Gastrocnemius medialis (tissue), 4 donors: ENCODE measurements around the gene NR0B2. TPM values are rescaled to one million over a fixed set of nuclear protein-coding genes. Genes with fewer than 3 reads are reported as not detected.

Experiments used
- ATAC-seq, 2 donors: fragments of 150-250 bp; one replicate each; pipeline ENCODE4 v1.9.1; 2016
- DNase-seq, 2 donors: peaks; one replicate each; pipeline ENCODE4 v3.0.0-alpha.2; 2019
- H3K27ac ChIP-seq, 4 donors: fragments of 200-600 bp; sonication (generic); 1 replicate in 1 of 4; 2 replicates in 3 of 4; pipeline ENCODE4 v1.5.1; 2016 to 2018; ENCODE audit warnings: mild to moderate bottlenecking in 2 of 4, moderate library complexity in 1 of 4
- H3K27me3 ChIP-seq, 3 donors: fragments of 200-600 bp; sonication (generic) in 2 of 3; 1 replicate in 1 of 3; 2 replicates in 2 of 3; pipeline versions ENCODE4 v1.5.1 to v1.6.0; 2016 to 2019; ENCODE audit warnings: mild to moderate bottlenecking in 1 of 3, moderate library complexity in 1 of 3
- H3K36me3 ChIP-seq, 2 donors: fragments of 200-600 bp; sonication (generic) in 1 of 2; one replicate each; pipeline ENCODE4 v1.5.1; 2017 to 2018
- H3K4me1 ChIP-seq, 2 donors: fragments of 200-600 bp; sonication (generic) in 1 of 2; one replicate each; pipeline ENCODE4 v1.5.1; 2016 to 2017; ENCODE audit warnings: mild to moderate bottlenecking in 2 of 2
- H3K4me3 ChIP-seq, 4 donors: fragments of 200-600 bp; sonication (generic) in 3 of 4; 1 replicate in 1 of 4; 2 replicates in 3 of 4; pipeline ENCODE4 v1.5.1; 2016 to 2019; ENCODE audit warnings: mild to moderate bottlenecking in 2 of 4
- H3K9me3 ChIP-seq, 3 donors: fragments of 200-600 bp; sonication (generic) in 2 of 3; 1 replicate in 1 of 3; 2 replicates in 2 of 3; pipeline ENCODE4 v1.5.1; 2016 to 2019
- CTCF ChIP-seq, 5 experiments: fragments of 450-650 bp in 3 of 5; fragments of 200-600 bp in 2 of 5; sonication (generic) in 2 of 5; IDR thresholded peaks in 4 of 5; conservative IDR thresholded peaks in 1 of 5; 1 replicate in 4 of 5; 2 replicates in 1 of 5; pipeline ENCODE4 v1.5.1; 2016 to 2019; ENCODE audit warnings: antibody characterized with exemption in 5 of 5, mild to moderate bottlenecking in 3 of 5, moderate library complexity in 3 of 5
- POLR2A ChIP-seq, 2 donors: fragments of 450-650 bp; IDR thresholded peaks; one replicate each; pipeline ENCODE4 v1.6.1; 2017; ENCODE audit warnings: antibody characterized with exemption in 2 of 2, mild to moderate bottlenecking in 2 of 2, moderate library complexity in 2 of 2
- in situ Hi-C, 4 donors: fragments of 200-750 bp; cut with MboI; loops; one replicate each; pipeline versions ENCODE4 v1.15.0 to v1.8.0; 2017; ENCODE audit warnings: low sequenced_read_pairs in 4 of 4
- intact Hi-C: fragments of 100-400 bp; cut with DNase I; formaldehyde crosslinking; loops from one replicate; pipeline ENCODE4 v1.15.1; 2023; ENCODE audit warnings: low total_unique reads
- total RNA-seq, 4 donors: library from RNA; depleted of rRNA; stranded (reverse); fragments of >200 nt; gene quantifications; one replicate each; pipeline versions ENCODE4 v1.1.0 to v1.2.3, GENCODE V29; 2016

The NR0B2 gene
- total RNA-seq, result under 1 TPM in 1 of 4 donors, not detected in 3; 0.31 TPM

GRCh38 chr1:26913754-26914619 is at the start of gene NR0B2:
Gene NR0B2 (minus strand): TSS chr1:26913975. CDS start chr1:26913940, 35 bp downstream.
- H3K36me3 ChIP-seq, result no peaks in the 10 kb centered on the region
- peak; percentile 33 to 57 for DNase-seq
- no peaks in the 10 kb centered on the region for H3K27me3 ChIP-seq
- H3K9me3 ChIP-seq, result no peaks in the 10 kb centered on the region
- H3K27ac ChIP-seq, result peak within 1 kb of the TSS; percentile 72 to 74 (median 73)
- intact Hi-C loops, result no loop called here
- TF ChIP-seq CTCF (IDR thresholded peaks at IDR 0.05 in 4 of 5, conservative IDR thresholded peaks at IDR 0.05 in 1 of 5) (no peak), POLR2A (IDR thresholded peaks at IDR 0.05) (no peak)
- peak; percentile 71 to 79 for ATAC-seq
- in situ Hi-C loops, result no loop called here
- peaks cover 8 to 9% of the 10 kb centered on the region in 2 donors for H3K4me1 ChIP-seq
- H3K4me3 ChIP-seq, result peak within 1 kb of the TSS in 1 of 4 donors; percentile 18

GRCh38 chr1:26961826-26962225 is 48.1 kb upstream of the NR0B2 start:
- in situ Hi-C loops, result no loop called here
- intact Hi-C loops, result no loop called here
- Histone ChIP-seq H3K4me1 (peaks cover 3 to 11% of the 10 kb centered on the region in 2 donors), H3K27ac (no peak overlapping the region), H3K4me3 (no peak overlapping the region), H3K27me3 (peaks cover 43 to 45% (median 44%) of the 10 kb centered on the region in 3 donors), H3K36me3 (no peaks in the 10 kb centered on the region), H3K9me3 (no peaks in the 10 kb centered on the region)
- DNase-seq (no peak), ATAC-seq (no peak)
- TF ChIP-seq POLR2A (IDR thresholded peaks at IDR 0.05), result no peak
- no peak for TF ChIP-seq CTCF (IDR thresholded peaks at IDR 0.05 in 4 of 5, conservative IDR thresholded peaks at IDR 0.05 in 1 of 5)

GRCh38 chr1:26960625-26960966 is 46.8 kb upstream of the NR0B2 start:
- ATAC-seq (no peak), DNase-seq (no peak)
- Histone ChIP-seq H3K4me3 (no peak overlapping the region), H3K4me1 (peaks cover 3 to 11% of the 10 kb centered on the region in 2 donors), H3K27me3 (peaks cover 43 to 56% (median 44%) of the 10 kb centered on the region in 3 donors), H3K9me3 (no peaks in the 10 kb centered on the region), H3K27ac (no peak overlapping the region), H3K36me3 (no peaks in the 10 kb centered on the region)
- intact Hi-C loops, result no loop called here
- in situ Hi-C loops, result no loop called here
- TF ChIP-seq CTCF (IDR thresholded peaks at IDR 0.05 in 4 of 5, conservative IDR thresholded peaks at IDR 0.05 in 1 of 5) (no peak), POLR2A (IDR thresholded peaks at IDR 0.05) (no peak)

GRCh38 chr1:26959722-26960624 is 46.2 kb upstream of the NR0B2 start, which contains the start of gene KDF1:
Gene KDF1 (minus strand): TSS chr1:26960468. CDS start chr1:26952380, 8,088 bp downstream.
- peaks cover 3 to 11% of the 10 kb centered on the region in 2 donors for H3K4me1 ChIP-seq
- DNase-seq (no peak), ATAC-seq (no peak)
- no peak for TF ChIP-seq CTCF (IDR thresholded peaks at IDR 0.05 in 4 of 5, conservative IDR thresholded peaks at IDR 0.05 in 1 of 5)
- intact Hi-C loops, result no loop called here
- in situ Hi-C loops, result no loop called here
- no peaks in the 10 kb centered on the region for H3K36me3 ChIP-seq
- no peaks in the 10 kb centered on the region for H3K9me3 ChIP-seq
- no peak within 1 kb of the TSS for H3K27ac ChIP-seq
- H3K4me3 ChIP-seq, result peak within 1 kb of the TSS in 2 of 4 donors; percentile 5 to 16
- H3K27me3 ChIP-seq, result peaks cover 43 to 56% (median 44%) of the 10 kb centered on the region in 3 donors
